ENCODE measurements around the gene CACNA2D3.
"Not testable (repeated sequence)": the region's sequence is repeated elsewhere in the genome, so short reads cannot be mapped to it uniquely, and the experiment has no call there.

The CACNA2D3 gene

DNA sequence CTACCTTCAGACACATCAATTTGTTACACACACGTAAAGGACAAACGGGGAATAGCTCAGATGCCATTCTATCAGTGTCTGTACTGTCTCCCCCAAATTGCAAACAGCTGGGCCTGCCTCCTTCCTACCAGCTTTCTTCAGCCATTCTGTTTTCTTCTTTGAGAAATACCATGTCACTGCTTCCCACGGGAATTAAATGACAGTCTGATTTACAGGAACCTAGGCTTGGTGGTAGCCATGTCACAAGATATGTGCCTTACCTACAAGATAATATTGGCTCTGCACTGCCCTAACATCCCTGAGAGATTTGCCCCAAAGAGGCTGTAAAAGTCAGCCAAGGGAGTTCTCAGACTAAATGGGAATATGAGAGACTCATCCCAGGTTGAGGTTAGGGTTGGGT is 497.2 kb downstream of the CACNA2D3 start:
- FAIRE-seq (no peak), DNase-seq (ENCODE audit: low spot score) (no peak)

GRCh38 chr3:54621184-54621583 is 498.8 kb downstream of the CACNA2D3 start:
- DNase-seq (ENCODE audit: low spot score) (no peak), FAIRE-seq (no peak)

- DNase-seq (ENCODE audit: low spot score) (no peak), FAIRE-seq (no peak)
Observed at GRCh38 chr3:54622678-54623077, 500.3 kb downstream of the CACNA2D3 start.

DNA sequence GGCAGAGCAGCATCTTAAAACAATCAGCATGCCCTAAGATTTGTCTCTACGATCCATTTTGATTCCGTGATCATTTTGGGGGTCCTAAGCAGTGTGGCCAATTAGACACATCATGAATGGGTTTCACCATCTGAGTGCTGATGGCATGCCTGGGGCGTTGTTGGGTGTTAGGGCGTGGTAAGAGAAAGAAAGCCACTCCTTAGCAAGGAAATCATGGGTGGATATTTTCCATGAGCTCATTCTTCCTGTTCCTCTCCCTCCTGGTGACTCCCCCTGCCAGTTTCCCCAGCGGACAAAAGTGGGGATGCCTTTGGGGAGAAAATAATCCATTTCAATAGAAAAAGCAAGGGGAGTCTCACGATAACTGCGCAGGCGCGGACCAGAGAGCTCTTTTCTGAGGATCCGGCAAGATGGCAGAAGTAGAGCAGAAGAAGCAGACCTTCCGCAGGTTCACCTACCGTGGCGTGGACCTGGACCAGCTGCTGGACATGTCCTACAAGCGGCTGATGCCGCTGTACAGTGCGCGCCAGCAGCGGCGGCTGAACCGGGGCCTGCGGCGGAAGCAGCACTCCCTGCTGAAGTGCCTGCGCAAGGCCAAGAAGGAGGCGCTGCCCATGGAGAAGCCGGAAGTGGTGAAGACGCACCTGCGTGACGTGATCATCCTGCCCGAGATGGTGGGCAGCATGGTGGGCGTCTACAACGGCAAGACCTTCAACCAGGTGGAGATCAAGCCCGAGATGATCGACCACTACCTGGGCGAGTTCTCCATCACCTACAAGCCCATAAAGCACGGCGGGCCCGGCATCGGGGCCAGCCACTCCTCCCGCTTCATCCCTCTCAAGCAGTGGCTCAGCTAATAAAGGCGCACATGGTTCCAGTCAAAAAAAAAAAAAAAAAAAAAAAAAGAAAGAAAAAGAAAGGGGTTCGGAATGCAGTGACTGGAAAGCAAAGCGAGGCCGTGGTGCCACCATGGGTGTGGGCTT is 503.7 kb downstream of the CACNA2D3 start:
- FAIRE-seq (no peak), DNase-seq (ENCODE audit: low spot score) (no peak)

- no peak for FAIRE-seq
- peak; percentile 17 for DNase-seq (ENCODE audit: low spot score)
Observed at GRCh38 chr3:54628888-54629441, 506.6 kb downstream of the CACNA2D3 start.

GRCh38 chr3:54630101-54630623 is 507.8 kb downstream of the CACNA2D3 start:
- DNase-seq (ENCODE audit: low spot score), result no peak
- FAIRE-seq, result no peak

- not testable (repeated sequence) for FAIRE-seq; DNase-seq (ENCODE audit: low spot score)
Observed at GRCh38 chr3:54631001-54631400, 508.6 kb downstream of the CACNA2D3 start.

- FAIRE-seq (no peak), DNase-seq (ENCODE audit: low spot score) (no peak)
Observed at GRCh38 chr3:54631516-54632325, 509.4 kb downstream of the CACNA2D3 start.

DNA sequence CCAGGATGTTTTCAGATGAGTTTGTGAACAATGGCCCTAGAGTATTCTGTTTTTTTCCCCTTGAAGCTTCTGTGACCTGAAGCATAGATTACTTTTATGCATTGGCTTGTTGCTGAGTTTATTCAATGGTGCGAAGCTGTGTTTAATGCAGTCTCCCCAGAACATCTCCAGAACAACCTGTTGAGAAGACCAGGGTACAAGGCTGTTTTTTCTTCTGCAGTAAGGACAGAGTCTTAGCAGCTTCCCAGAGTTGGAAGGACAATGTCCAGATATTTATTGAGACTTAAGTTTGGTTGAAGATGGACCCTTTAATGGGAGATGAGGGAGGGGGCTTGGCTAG is 509.9 kb downstream of the CACNA2D3 start:
- DNase-seq (ENCODE audit: low spot score), result no peak
- FAIRE-seq, result no peak

DNA sequence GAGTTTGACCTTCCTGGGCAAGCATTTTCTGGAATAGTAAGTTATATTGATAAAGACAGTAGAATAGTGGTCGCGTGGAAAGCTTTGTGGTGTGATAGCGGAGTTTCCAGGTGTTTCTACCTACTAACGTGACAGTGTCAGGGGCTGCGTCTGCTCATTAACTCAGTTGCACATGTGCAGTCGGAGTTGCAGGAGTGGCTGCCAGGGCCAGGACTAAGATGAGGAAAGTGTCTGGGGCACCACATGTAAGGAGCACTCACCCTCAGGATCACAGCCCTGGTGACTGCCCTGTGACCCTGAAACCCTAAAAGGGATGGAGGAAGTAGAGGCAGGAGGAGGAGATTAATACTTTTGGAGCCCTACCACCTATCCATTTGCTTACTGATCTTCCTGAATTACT is 510.5 kb downstream of the CACNA2D3 start:
- FAIRE-seq (no peak), DNase-seq (ENCODE audit: low spot score) (no peak)

GRCh38 chr3:54633444-54634121 is 511.2 kb downstream of the CACNA2D3 start:
- FAIRE-seq (no peak), DNase-seq (ENCODE audit: low spot score) (no peak)

DNA sequence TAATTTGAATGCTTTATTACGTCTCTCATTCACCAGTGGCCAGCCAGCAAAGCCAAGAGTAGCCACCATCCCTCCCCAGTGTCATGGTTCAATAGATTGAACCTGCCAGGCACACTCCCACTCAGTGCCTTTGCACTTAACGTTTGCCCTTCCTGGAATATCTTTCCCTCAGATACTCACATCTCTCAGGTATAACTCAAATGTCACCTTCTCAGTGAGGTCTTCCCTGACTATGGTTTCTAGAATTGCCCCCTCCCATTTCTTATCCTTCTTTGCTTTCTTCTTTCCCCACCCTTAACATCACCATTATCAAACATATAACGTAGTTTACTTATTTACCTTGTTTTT is 511.7 kb downstream of the CACNA2D3 start:
- no peak for DNase-seq (ENCODE audit: low spot score)
- no peak for FAIRE-seq

GRCh38 chr3:54639790-54640372 is 517.5 kb downstream of the CACNA2D3 start:
- FAIRE-seq; DNase-seq (ENCODE audit: low spot score): not testable (repeated sequence)

DNA sequence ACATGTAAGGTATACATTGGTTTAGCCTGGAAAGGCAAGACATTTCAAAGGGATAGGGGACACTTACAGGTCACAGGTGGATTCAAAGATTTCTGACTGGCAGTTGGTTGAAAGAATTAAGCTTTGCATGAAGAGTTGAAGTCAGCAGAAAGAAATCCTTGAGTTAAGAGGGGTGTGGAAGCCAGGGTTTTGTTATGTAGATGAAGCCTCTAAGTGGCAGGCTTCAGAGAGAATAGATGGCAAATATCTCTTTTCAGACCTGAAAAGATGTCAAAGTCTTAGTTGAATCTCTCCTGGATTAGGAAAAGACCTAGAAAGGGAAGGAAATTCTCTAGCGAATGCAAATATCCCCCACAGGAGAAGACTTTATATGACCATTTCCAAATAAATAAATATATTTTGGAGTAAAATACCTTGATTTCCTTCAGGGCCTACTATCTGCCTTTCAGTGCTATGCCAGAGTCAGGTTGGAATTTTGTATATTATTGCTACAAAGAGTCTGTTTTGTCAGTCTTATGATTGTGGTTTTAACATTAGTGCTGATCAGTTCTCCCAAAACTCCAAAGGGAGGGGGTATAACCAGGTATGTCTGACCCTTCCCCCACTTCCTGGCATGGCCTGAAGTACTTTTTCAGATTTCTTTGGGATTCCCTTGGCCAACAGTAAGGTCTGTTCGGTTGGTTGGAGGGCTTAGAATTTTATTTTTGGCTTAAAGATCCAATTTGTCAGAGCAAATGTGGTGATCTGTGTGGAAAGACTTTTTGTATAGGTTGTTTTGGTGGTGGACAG is 519.1 kb downstream of the CACNA2D3 start:
- DNase-seq (ENCODE audit: low spot score), result no peak
- no peak for FAIRE-seq

DNA sequence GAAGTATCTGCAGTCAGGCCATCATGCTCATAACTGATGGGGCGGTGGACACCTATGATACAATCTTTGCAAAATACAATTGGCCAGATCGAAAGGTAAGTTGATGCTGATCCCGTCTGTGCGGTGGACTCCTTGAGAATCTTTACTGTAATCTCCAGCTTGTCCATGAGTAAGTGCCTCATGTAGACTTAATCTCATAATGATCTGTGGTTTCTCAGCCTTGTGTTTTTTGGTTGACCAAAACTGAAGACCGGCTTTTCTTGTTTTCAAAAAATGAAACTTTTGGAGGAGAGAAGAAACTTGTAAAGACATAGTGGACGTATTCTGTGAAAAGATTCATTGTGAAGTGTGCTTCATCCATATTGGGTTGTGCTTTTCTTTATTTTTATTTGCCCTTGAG is 519.8 kb downstream of the CACNA2D3 start:
- no peak for FAIRE-seq
- no peak for DNase-seq (ENCODE audit: low spot score)

- no peak for FAIRE-seq
- no peak for DNase-seq (ENCODE audit: low spot score)
Observed at GRCh38 chr3:54647721-54648120, 525.4 kb downstream of the CACNA2D3 start.

DNA sequence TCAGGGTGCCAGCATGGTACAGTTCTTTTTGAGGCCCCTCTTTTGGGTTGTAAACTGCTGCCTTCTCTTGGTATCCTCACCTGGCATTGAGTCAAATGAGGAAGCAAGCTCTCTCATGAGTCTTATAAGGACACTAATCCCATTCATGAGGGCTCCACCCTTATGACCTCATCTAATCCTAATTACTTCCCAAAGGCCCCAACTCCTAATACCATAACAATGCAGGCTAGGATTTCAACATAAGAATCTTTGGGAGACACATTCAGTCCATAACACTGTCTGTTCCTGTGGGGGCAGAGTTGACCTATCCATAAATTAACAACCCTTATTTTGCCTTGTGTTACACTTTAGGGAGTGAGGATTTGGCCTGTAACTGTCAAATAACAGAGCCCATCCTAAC is 527.2 kb downstream of the CACNA2D3 start:
- no peak for DNase-seq (ENCODE audit: low spot score)
- no peak for FAIRE-seq

GRCh38 chr3:54653456-54654195 is 531.3 kb downstream of the CACNA2D3 start:
- FAIRE-seq, result no peak
- DNase-seq (ENCODE audit: low spot score), result no peak

DNA sequence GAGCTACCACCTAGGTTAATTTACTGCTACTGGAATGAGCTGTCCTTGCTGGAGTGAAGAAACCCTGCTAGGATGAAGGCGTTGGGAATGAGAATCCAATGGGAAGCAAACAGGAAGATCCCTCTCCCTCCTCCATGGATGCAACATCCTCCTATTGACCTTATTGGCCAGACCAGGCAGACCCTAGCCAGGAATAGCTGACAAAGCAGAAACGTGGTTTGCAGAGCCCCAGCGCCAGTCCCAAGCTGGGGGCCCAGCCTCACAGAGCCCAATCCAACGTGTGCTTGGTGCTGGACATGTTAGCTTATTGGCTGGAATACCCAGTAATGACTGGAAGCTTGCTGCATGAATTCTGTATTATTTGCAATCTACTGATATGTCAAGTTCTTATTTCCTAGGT is 532.4 kb downstream of the CACNA2D3 start:
- DNase-seq (ENCODE audit: low spot score), result no peak
- no peak for FAIRE-seq
